Right lobe of liver (tissue), 4 donors: ENCODE data around the gene HACD3.

ENCODE experiments used
- CTCF ChIP-seq, 4 donors: fragments of 200-600 bp in 3 of 4; fragments of 450-650 bp in 1 of 4; IDR thresholded peaks; one replicate each; pipeline versions ENCODE4 v1.5.1 to v1.8.0; 2016 to 2022; ENCODE audit warnings: antibody characterized with exemption in 4 of 4, mild to moderate bottlenecking in 2 of 4
- POLR2A ChIP-seq: fragments of 450-650 bp; IDR thresholded peaks from one replicate; pipeline ENCODE4 v1.6.1; 2017; ENCODE audit warnings: antibody characterized with exemption, mild to moderate bottlenecking
- donor health status: DM: no; HTN: no; CAD: no.
- donor health status: DM: no; HTN: no; CAD: no.
- donor health status: DM: no; HTN: yes; CAD: no.

GRCh38 chr15:65533057-65533756 is 2.9 kb downstream of the HACD3 start:
- TF ChIP-seq CTCF (IDR thresholded peaks at IDR 0.05) (no peak), POLR2A (no peak)
